Peyer's patch (tissue), 4 donors: ENCODE data around the gene MAD1L1.

ENCODE experiments used
- POLR2A ChIP-seq, 2 donors: fragments of 450-650 bp; IDR thresholded peaks; one replicate each; pipeline ENCODE4 v1.5.1; 2017; ENCODE audit warnings: antibody characterized with exemption in 2 of 2, mild to moderate bottlenecking in 2 of 2, moderate library complexity in 2 of 2
- TF ChIP-seq, protein P1 (sequence below), 6 experiments: fragments of 450-650 bp in 4 of 6; fragments of 200-600 bp in 2 of 6; sonication (generic) in 1 of 6; IDR thresholded peaks; one replicate each; pipeline ENCODE4 v1.5.1; 2017 to 2019; ENCODE audit warnings: antibody characterized with exemption in 6 of 6, mild to moderate bottlenecking in 3 of 6, moderate library complexity in 1 of 6

DNA sequence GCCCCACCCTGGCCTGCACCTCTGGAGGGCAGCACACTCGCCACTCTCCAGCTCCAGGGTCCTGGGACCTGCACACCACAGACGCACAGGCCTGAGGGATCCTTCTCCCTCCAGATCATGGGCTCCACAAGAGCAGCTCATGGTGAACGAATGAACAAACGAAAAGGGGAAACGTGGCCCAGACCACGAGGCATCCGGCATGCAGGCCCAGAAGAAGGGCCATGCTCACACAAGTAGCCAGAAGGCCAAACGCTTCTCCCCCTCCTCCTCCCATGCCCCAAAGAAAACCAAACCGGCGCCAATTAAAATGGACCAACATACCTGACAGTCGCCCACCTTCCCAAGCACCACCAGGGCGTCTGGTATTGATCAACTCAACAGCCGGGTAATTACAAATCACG lies 30.4 kb downstream of the MAD1L1 start:
- TF ChIP-seq, protein P1, sequence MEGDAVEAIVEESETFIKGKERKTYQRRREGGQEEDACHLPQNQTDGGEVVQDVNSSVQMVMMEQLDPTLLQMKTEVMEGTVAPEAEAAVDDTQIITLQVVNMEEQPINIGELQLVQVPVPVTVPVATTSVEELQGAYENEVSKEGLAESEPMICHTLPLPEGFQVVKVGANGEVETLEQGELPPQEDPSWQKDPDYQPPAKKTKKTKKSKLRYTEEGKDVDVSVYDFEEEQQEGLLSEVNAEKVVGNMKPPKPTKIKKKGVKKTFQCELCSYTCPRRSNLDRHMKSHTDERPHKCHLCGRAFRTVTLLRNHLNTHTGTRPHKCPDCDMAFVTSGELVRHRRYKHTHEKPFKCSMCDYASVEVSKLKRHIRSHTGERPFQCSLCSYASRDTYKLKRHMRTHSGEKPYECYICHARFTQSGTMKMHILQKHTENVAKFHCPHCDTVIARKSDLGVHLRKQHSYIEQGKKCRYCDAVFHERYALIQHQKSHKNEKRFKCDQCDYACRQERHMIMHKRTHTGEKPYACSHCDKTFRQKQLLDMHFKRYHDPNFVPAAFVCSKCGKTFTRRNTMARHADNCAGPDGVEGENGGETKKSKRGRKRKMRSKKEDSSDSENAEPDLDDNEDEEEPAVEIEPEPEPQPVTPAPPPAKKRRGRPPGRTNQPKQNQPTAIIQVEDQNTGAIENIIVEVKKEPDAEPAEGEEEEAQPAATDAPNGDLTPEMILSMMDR (IDR thresholded peaks at IDR 0.05) = no peak
- TF ChIP-seq POLR2A (IDR thresholded peaks at IDR 0.05) = no peak
